ENCODE results near the gene ABR.
"Not testable (repeated sequence)": the region's sequence is repeated elsewhere in the genome, so short reads cannot be mapped to it uniquely, and the experiment has no call there.

ABR gene

GRCh38 chr17:1201132-1201702 lies 21.4 kb upstream of the ABR start:
- DNase-seq (ENCODE audit: low spot score), result no peak

- DNase-seq (ENCODE audit: low spot score), result not testable (repeated sequence)
These were observed 19.5 kb upstream of the ABR start for GRCh38 chr17:1199271-1199743.

GRCh38 chr17:1197781-1198490 lies 18.2 kb upstream of the ABR start:
- no peak for DNase-seq (ENCODE audit: low spot score)

- peak; percentile 68 for DNase-seq (ENCODE audit: low spot score)
These were observed 17.6 kb upstream of the ABR start for GRCh38 chr17:1197379-1197778.

GRCh38 chr17:1196946-1197345 lies 17.2 kb upstream of the ABR start:
- DNase-seq (ENCODE audit: low spot score), result no peak

- DNase-seq (ENCODE audit: low spot score), result no peak
These were observed 13.3 kb upstream of the ABR start for GRCh38 chr17:1192911-1193699.

GRCh38 chr17:1190751-1191331 lies 11.1 kb upstream of the ABR start:
- DNase-seq (ENCODE audit: low spot score), result peak; percentile 70

GRCh38 chr17:1188812-1189504 lies 9.2 kb upstream of the ABR start:
- peak; percentile 63 for DNase-seq (ENCODE audit: low spot score)

GRCh38 chr17:1186923-1187771 lies 7.4 kb upstream of the ABR start:
- peak; percentile 90 for DNase-seq (ENCODE audit: low spot score)

- peak; percentile 34 for DNase-seq (ENCODE audit: low spot score)
These were observed 6.5 kb upstream of the ABR start for GRCh38 chr17:1186214-1186820.

- DNase-seq (ENCODE audit: low spot score), result no peak
These were observed 3.5 kb upstream of the ABR start for GRCh38 chr17:1183171-1183873.

GRCh38 chr17:1182811-1183170 lies 3.0 kb upstream of the ABR start:
- no peak for DNase-seq (ENCODE audit: low spot score)

- DNase-seq (ENCODE audit: low spot score), result no peak
These were observed 2.0 kb upstream of the ABR start for GRCh38 chr17:1181753-1182137.

GRCh38 chr17:1180958-1181752 lies 1.4 kb upstream of the ABR start:
- DNase-seq (ENCODE audit: low spot score), result no peak

- DNase-seq (ENCODE audit: low spot score), result no peak
These were observed 516 bp downstream of the ABR start for GRCh38 chr17:1179112-1179817.

- DNase-seq (ENCODE audit: low spot score), result peak; percentile 38
These were observed 2.6 kb downstream of the ABR start for GRCh38 chr17:1177016-1177700.

- DNase-seq (ENCODE audit: low spot score), result no peak
These were observed 5.4 kb downstream of the ABR start for GRCh38 chr17:1174263-1174880.

Measured in AG08395 (cell line).